GM18870 (cell line): ENCODE results near the gene LRRFIP2.

ENCODE experiments used
- ATAC-seq: cut with Tn5 transposase; IDR thresholded peaks from one replicate; pipeline ENCODE4 v1.9.1; 2021; ENCODE audit warnings: moderate library complexity; ENCODE audit not compliant: unreplicated experiment

Gene LRRFIP2

DNA sequence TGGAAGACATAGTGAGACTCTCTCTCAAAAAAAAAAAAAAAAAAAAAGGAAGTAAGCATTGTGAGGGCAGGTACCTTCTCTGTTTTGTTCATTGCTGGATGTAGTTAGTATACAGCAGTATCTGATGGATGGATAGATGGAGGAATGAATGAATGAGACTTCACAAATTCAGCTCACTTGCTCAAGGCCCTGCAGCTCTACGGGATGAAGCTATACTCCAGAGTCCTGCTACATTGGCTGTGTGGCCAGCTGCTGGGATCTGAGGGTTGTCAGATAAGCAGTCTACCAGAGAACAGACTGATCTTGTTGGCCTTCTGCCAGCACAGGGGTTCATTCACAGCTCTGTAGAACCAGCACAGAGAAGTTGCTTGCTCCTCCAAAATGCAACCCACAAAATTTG lies 146.1 kb downstream of the LRRFIP2 start:
- ATAC-seq, result no peak

- no peak for ATAC-seq
Measured at GRCh38 chr3:37026851-37027250, 147.5 kb downstream of the LRRFIP2 start.

- no peak for ATAC-seq
Measured at GRCh38 chr3:37025561-37026335, 148.6 kb downstream of the LRRFIP2 start.

- peak; percentile 52 for ATAC-seq
Measured at GRCh38 chr3:37024820-37025405, 149.5 kb downstream of the LRRFIP2 start.

GRCh38 chr3:37024092-37024491 lies 150.3 kb downstream of the LRRFIP2 start:
- ATAC-seq, result no peak

DNA sequence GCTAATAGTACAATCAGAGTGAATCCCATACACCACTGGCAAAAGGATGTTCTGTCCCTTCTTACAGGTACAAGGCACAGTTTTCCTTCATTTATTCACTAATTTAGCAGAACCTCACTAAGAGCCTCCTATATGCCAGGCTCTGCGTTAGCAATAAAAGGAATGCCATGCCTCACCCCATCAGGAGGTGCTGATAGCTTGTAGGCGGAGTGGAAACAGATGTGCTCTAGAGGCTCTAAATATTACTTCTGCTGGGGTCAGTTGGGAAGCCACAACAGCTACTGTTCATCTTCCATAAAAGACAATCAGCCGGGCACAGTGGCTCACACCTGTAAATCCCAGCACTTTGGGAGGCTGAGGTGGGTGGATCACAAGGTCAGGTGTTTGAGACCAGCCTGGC lies 156.7 kb downstream of the LRRFIP2 start:
- ATAC-seq, result no peak

GRCh38 chr3:37016903-37017302 lies 157.5 kb downstream of the LRRFIP2 start:
- no peak for ATAC-seq

- ATAC-seq, result no peak
Measured at GRCh38 chr3:37015642-37016041, 158.7 kb downstream of the LRRFIP2 start.

DNA sequence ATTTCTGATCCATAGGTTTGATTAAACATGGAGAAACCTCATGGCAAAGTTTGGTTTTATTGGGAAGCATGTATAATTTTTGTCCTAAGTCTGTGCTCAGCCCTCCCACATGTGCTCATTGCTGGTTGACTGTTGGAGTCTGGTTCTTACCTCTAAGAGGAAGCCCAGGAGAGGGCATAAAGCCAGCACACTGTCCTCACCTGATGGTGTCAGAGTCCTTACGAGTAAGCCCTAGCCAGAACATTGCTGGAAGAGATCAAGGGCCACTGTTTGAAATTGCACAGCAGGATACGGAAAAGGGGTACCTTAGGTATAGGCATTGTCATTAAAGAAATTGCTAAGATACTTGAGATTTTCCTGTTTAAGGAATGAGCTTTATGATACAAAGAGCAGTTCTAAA lies 159.8 kb downstream of the LRRFIP2 start:
- ATAC-seq, result no peak
